H9 (cell line): ENCODE measurements around the gene CLMN. TPM values are rescaled to one million over a fixed set of nuclear protein-coding genes. Genes with fewer than 3 reads are reported as not detected.

Experiments used
- DNase-seq: peaks from one replicate; pipeline ENCODE4 v3.0.0-alpha.2; 2017
- H2AFZ ChIP-seq: one replicate; pipeline ENCODE4 v1.6.1; 2013; ENCODE audit warnings: mild to moderate bottlenecking, low read length, control low read depth, moderate library complexity
- H2AK5ac ChIP-seq: 2 replicates; pipeline ENCODE4 v1.6.1; 2013; ENCODE audit warnings: low read length, control low read depth, mixed read lengths; ENCODE audit not compliant: insufficient read length
- H2BK120ac ChIP-seq: one replicate; pipeline ENCODE4 v1.6.1; 2013; ENCODE audit warnings: low read depth, mild to moderate bottlenecking, low read length, control low read depth, inconsistent platforms; ENCODE audit not compliant: poor library complexity, severe bottlenecking
- H2BK12ac ChIP-seq: 2 replicates; pipeline ENCODE4 v1.6.1; 2013; ENCODE audit warnings: low read length, control low read depth, mixed read lengths, low read depth; ENCODE audit not compliant: insufficient read length
- H2BK15ac ChIP-seq: 2 replicates; pipeline ENCODE4 v1.6.1; 2013; ENCODE audit warnings: low read depth, low read length, control low read depth
- H2BK20ac ChIP-seq: one replicate; pipeline ENCODE4 v1.6.1; 2013; ENCODE audit warnings: low read depth, mild to moderate bottlenecking, low read length, control low read depth, inconsistent platforms; ENCODE audit not compliant: poor library complexity, severe bottlenecking
- H2BK5ac ChIP-seq: 2 replicates; pipeline ENCODE4 v1.6.1; 2013; ENCODE audit warnings: low read length, control low read depth, mixed read lengths; ENCODE audit not compliant: insufficient read length
- H3K14ac ChIP-seq: 2 replicates; pipeline ENCODE4 v1.6.1; 2013; ENCODE audit warnings: low read length, control low read depth; ENCODE audit not compliant: insufficient read depth
- H3K18ac ChIP-seq: 2 replicates; pipeline ENCODE4 v1.6.1; 2013; ENCODE audit warnings: low read depth, mild to moderate bottlenecking, mixed read lengths, low read length, control low read depth; ENCODE audit not compliant: insufficient read length
- H3K23ac ChIP-seq: 2 replicates; pipeline ENCODE4 v1.6.1; 2013; ENCODE audit warnings: low read length, control low read depth, mixed read lengths, low read depth; ENCODE audit not compliant: insufficient read length
- H3K23me2 ChIP-seq: 2 replicates; pipeline ENCODE4 v1.6.1; 2013; ENCODE audit warnings: low read depth, mild to moderate bottlenecking, mixed read lengths, low read length, control low read depth; ENCODE audit not compliant: insufficient read length, poor library complexity, severe bottlenecking
- H3K27ac ChIP-seq: 2 replicates; pipeline ENCODE4 v1.5.1; 2013; ENCODE audit warnings: low read length, control low read depth, mixed read lengths, low read depth; ENCODE audit not compliant: insufficient read length
- H3K27me3 ChIP-seq: 2 replicates; pipeline ENCODE4 v1.6.1; 2013; ENCODE audit warnings: low read length, control low read depth, inconsistent platforms; ENCODE audit not compliant: insufficient read depth
- H3K4ac ChIP-seq: 2 replicates; pipeline ENCODE4 v1.6.1; 2013; ENCODE audit warnings: low read depth, mild to moderate bottlenecking, control low read depth, inconsistent platforms, low read length, moderate library complexity
- H3K4me1 ChIP-seq: 2 replicates; pipeline ENCODE4 v1.6.1; 2013; ENCODE audit warnings: low read length, control low read depth, inconsistent platforms; ENCODE audit not compliant: insufficient read depth
- H3K4me2 ChIP-seq: 2 replicates; pipeline ENCODE4 v1.6.1; 2013; ENCODE audit warnings: low read length, control low read depth, mixed read lengths; ENCODE audit not compliant: insufficient read length, insufficient read depth
- H3K56ac ChIP-seq: 2 replicates; pipeline ENCODE4 v1.6.1; 2013; ENCODE audit warnings: low read depth, mild to moderate bottlenecking, mixed read lengths, low read length, control low read depth; ENCODE audit not compliant: insufficient read length
- H3K79me1 ChIP-seq: 2 replicates; pipeline ENCODE4 v1.6.1; 2013; ENCODE audit warnings: low read depth, mild to moderate bottlenecking, moderate library complexity, low read length, control low read depth, inconsistent platforms; ENCODE audit not compliant: insufficient read depth, poor library complexity, severe bottlenecking
- H3K79me2 ChIP-seq: 2 replicates; pipeline ENCODE4 v1.6.1; 2013; ENCODE audit warnings: low read length, control low read depth, inconsistent platforms; ENCODE audit not compliant: insufficient read depth
- H3K9ac ChIP-seq: 2 replicates; pipeline ENCODE4 v1.6.1; 2013; ENCODE audit warnings: low read length, control low read depth, mixed read lengths; ENCODE audit not compliant: insufficient read length; ENCODE audit errors: extremely low read depth
- H3K9me3 ChIP-seq: one replicate; pipeline ENCODE4 v1.6.1; 2013; ENCODE audit warnings: low read depth, low read length, inconsistent platforms; ENCODE audit not compliant: control insufficient read depth
- H3T11ph ChIP-seq: one replicate; pipeline ENCODE4 v1.6.1; 2013; ENCODE audit warnings: mild to moderate bottlenecking, low read length, control low read depth, inconsistent platforms
- H4K20me1 ChIP-seq: one replicate; pipeline ENCODE4 v1.6.1; 2013; ENCODE audit not compliant: control insufficient read depth, insufficient read length, insufficient read depth
- H4K5ac ChIP-seq: 2 replicates; pipeline ENCODE4 v1.6.1; 2013; ENCODE audit warnings: low read depth, mild to moderate bottlenecking, mixed read lengths, low read length, control low read depth; ENCODE audit not compliant: insufficient read length
- H4K8ac ChIP-seq: replicated peaks from 2 replicates; pipeline ENCODE4 v1.6.1; 2013; ENCODE audit warnings: low read length, control low read depth, mixed read lengths, low read depth; ENCODE audit not compliant: insufficient read length
- H4K91ac ChIP-seq: 2 replicates; pipeline ENCODE4 v1.6.1; 2013; ENCODE audit warnings: low read depth, mild to moderate bottlenecking, moderate library complexity, mixed read lengths, low read length, control low read depth; ENCODE audit not compliant: insufficient read length
- H3K27ac Mint-ChIP-seq, 3 experiments: 2 replicates in 2 of 3; 3 replicates in 1 of 3; pipeline ENCODE4 v1.8.0; 2020 to 2021; ENCODE audit warnings: mixed read lengths in 3 of 3, mild to moderate bottlenecking in 1 of 3, moderate library complexity in 1 of 3
- H3K27me3 Mint-ChIP-seq: 2 replicates; pipeline ENCODE4 v1.8.0; 2021; ENCODE audit warnings: low read depth, mild to moderate bottlenecking, moderate library complexity, mixed read lengths
- H3K36me3 Mint-ChIP-seq, 3 experiments: 2 replicates in 2 of 3; 3 replicates in 1 of 3; pipeline ENCODE4 v1.8.0; 2020 to 2021; ENCODE audit warnings: low read depth in 3 of 3, mixed read lengths in 3 of 3; ENCODE audit not compliant: insufficient read depth in 1 of 3
- H3K4me1 Mint-ChIP-seq, 2 experiments: 2 replicates each; pipeline ENCODE4 v1.8.0; 2020; ENCODE audit warnings: mixed read lengths in 2 of 2
- H3K4me3 Mint-ChIP-seq, 2 experiments: 2 replicates in 1 of 2; 3 replicates in 1 of 2; pipeline ENCODE4 v1.8.0; 2020 to 2021; ENCODE audit warnings: mild to moderate bottlenecking in 2 of 2, mixed read lengths in 2 of 2, moderate library complexity in 1 of 2
- H3K9me3 Mint-ChIP-seq, 2 experiments: 2 replicates in 1 of 2; 3 replicates in 1 of 2; pipeline ENCODE4 v1.8.0; 2020; ENCODE audit warnings: mild to moderate bottlenecking in 2 of 2, mixed read lengths in 2 of 2, moderate library complexity in 1 of 2
- CTCF ChIP-seq: fragments of 200-600 bp; sonication (generic); conservative IDR thresholded peaks from 3 replicates; pipeline ENCODE4 v1.8.0; 2021; ENCODE audit warnings: antibody characterized with exemption, mild to moderate bottlenecking
- WGBS: extraction: QIAGEN DNeasy Blood & Tissue Kit; methylation state at CpG from one replicate; pipeline ENCODE4 v1.1.7; 2013; ENCODE audit warnings: missing lambda C conversion rate, low lambda C conversion rate, mixed read lengths; ENCODE audit not compliant: insufficient read length; ENCODE audit errors: extremely low coverage; 5-methylcytosine and 5-hydroxymethylcytosine counted together
- total RNA-seq: library from RNA; stranded (reverse); gene quantifications from 2 replicates; pipeline ENCODE4 v1.2.1, GENCODE V29; 2021

The CLMN gene
- total RNA-seq, 1 experiment from 2014 or later = 7.6 TPM

- no peak overlapping the region for H3K27ac ChIP-seq
- no peaks in the 10 kb centered on the region for H3K9me3 ChIP-seq
- H2BK15ac ChIP-seq = no peak overlapping the region
- H2BK5ac ChIP-seq = no peak overlapping the region
- H3K23me2 ChIP-seq = no peaks in the 10 kb centered on the region
- no peak overlapping the region for H3K4ac ChIP-seq
- H3K79me1 ChIP-seq = no peaks in the 10 kb centered on the region
- H2BK120ac ChIP-seq = no peak overlapping the region
- Mint-ChIP-seq H3K36me3 (no peaks in the 10 kb centered on the region; a peak in 1 of 7 replicates), H3K9me3 (no peaks in the 10 kb centered on the region), H3K27me3 (peaks cover 2% of the 10 kb centered on the region; the same call in 1 of the 2 replicates), H3K4me1 (peaks cover 8 to 16% of the 10 kb centered on the region in 2 experiments), H3K4me3 (no peak overlapping the region), H3K27ac (no peak overlapping the region)
- no peaks in the 10 kb centered on the region for H3K4me1 ChIP-seq
- no peak overlapping the region for H2AFZ ChIP-seq
- no peak overlapping the region for H2BK12ac ChIP-seq
- no peak overlapping the region for H4K91ac ChIP-seq
- H3K56ac ChIP-seq = no peak overlapping the region
- H3K18ac ChIP-seq = no peak overlapping the region
- H3K79me2 ChIP-seq = no peaks in the 10 kb centered on the region
- H4K8ac ChIP-seq = no peak overlapping the region
- no peak overlapping the region for H3K4me2 ChIP-seq
- H4K20me1 ChIP-seq = no peaks in the 10 kb centered on the region
- no peak overlapping the region for H4K5ac ChIP-seq
- DNase-seq = no peak
- no peak overlapping the region for H3K14ac ChIP-seq
- WGBS = no CpG with 5 or more reads among the region's 3 CpGs
- no peak overlapping the region for H3K9ac ChIP-seq
- no peak overlapping the region for H2AK5ac ChIP-seq
- no peak overlapping the region for H3K23ac ChIP-seq
- no peak for TF ChIP-seq CTCF
- H3T11ph ChIP-seq = no peak overlapping the region
- no peaks in the 10 kb centered on the region for H3K27me3 ChIP-seq
- H2BK20ac ChIP-seq = no peak overlapping the region
Measured at GRCh38 chr14:95232894-95233584, 86.7 kb downstream of the CLMN start.
